ENCODE measurements around the gene LRRC14B. TPM values are rescaled to one million over a fixed set of nuclear protein-coding genes. Genes with fewer than 3 reads are reported as not detected.

Gene LRRC14B
- total RNA-seq, 4 donors from 2014 or later: 11.6 to 39.0 (median 27.2) TPM

- Histone ChIP-seq H3K4me3 (no peak overlapping the region), H3K9me3 (peaks cover 0 to 4% (median 3%) of the 10 kb centered on the region in 3 donors), H3K27me3 (peaks cover 0 to 10% (median 3%) of the 10 kb centered on the region in 3 donors), H3K4me1 (no peaks in the 10 kb centered on the region), H3K27ac (no peak overlapping the region), H3K36me3 (no peaks in the 10 kb centered on the region)
- intact Hi-C loops (cut with DNase I; ENCODE audit: low total_unique reads) (no loop called here), in situ Hi-C loops (cut with MboI; ENCODE audit: low sequenced_read_pairs in 4 of 4) (no loop called here)
- no peak for ATAC-seq
- TF ChIP-seq CTCF (IDR thresholded peaks at IDR 0.05 in 4 of 5, conservative IDR thresholded peaks at IDR 0.05 in 1 of 5) (no peak), POLR2A (IDR thresholded peaks at IDR 0.05) (no peak)
- DNase-seq: no peak
Measured at GRCh38 chr5:150746-151145, 40.5 kb upstream of the LRRC14B start.

GRCh38 chr5:152077-152476, 39.2 kb upstream of the LRRC14B start:
- ATAC-seq (no peak), DNase-seq (no peak)
- Histone ChIP-seq H3K9me3 (peaks cover 0 to 3% (median 1%) of the 10 kb centered on the region in 3 donors), H3K4me1 (no peaks in the 10 kb centered on the region), H3K36me3 (no peaks in the 10 kb centered on the region), H3K4me3 (no peak overlapping the region), H3K27me3 (peaks cover 0 to 9% (median 3%) of the 10 kb centered on the region in 3 donors), H3K27ac (no peak overlapping the region)
- intact Hi-C loops (cut with DNase I; ENCODE audit: low total_unique reads) (no loop called here), in situ Hi-C loops (cut with MboI; ENCODE audit: low sequenced_read_pairs in 4 of 4) (no loop called here)
- TF ChIP-seq CTCF (IDR thresholded peaks at IDR 0.05 in 4 of 5, conservative IDR thresholded peaks at IDR 0.05 in 1 of 5): no peak
- no peak for TF ChIP-seq POLR2A (IDR thresholded peaks at IDR 0.05)

- no peak for TF ChIP-seq POLR2A (IDR thresholded peaks at IDR 0.05)
- no peak for TF ChIP-seq CTCF (IDR thresholded peaks at IDR 0.05 in 4 of 5, conservative IDR thresholded peaks at IDR 0.05 in 1 of 5)
- no peaks in the 10 kb centered on the region for H3K36me3 ChIP-seq
Measured at GRCh38 chr5:153256-153655, 38.0 kb upstream of the LRRC14B start.

GRCh38 chr5:154236-154635, 37.1 kb upstream of the LRRC14B start:
- H3K36me3 ChIP-seq: no peaks in the 10 kb centered on the region
- H3K27ac ChIP-seq: no peak overlapping the region
- in situ Hi-C loops (cut with MboI; ENCODE audit: low sequenced_read_pairs in 4 of 4): no loop called here
- H3K4me1 ChIP-seq: no peaks in the 10 kb centered on the region
- no peak overlapping the region for H3K4me3 ChIP-seq
- ATAC-seq (no peak), DNase-seq (no peak)
- intact Hi-C loops (cut with DNase I; ENCODE audit: low total_unique reads): no loop called here
- H3K9me3 ChIP-seq: no peaks in the 10 kb centered on the region
- TF ChIP-seq CTCF (IDR thresholded peaks at IDR 0.05 in 4 of 5, conservative IDR thresholded peaks at IDR 0.05 in 1 of 5) (no peak), POLR2A (IDR thresholded peaks at IDR 0.05) (no peak)
- H3K27me3 ChIP-seq: peaks cover 0 to 7% (median 7%) of the 10 kb centered on the region in 3 donors

More at GRCh38 chr5:153256-153655, 38.0 kb upstream of the LRRC14B start:
- H3K27me3 ChIP-seq: peaks cover 0 to 3% (median 3%) of the 10 kb centered on the region in 3 donors
- in situ Hi-C loops (cut with MboI; ENCODE audit: low sequenced_read_pairs in 4 of 4) (no loop called here), intact Hi-C loops (cut with DNase I; ENCODE audit: low total_unique reads) (no loop called here)
- no peaks in the 10 kb centered on the region for H3K4me1 ChIP-seq
- no peak overlapping the region for H3K27ac ChIP-seq
- ATAC-seq (no peak), DNase-seq (no peak)
- H3K9me3 ChIP-seq: no peaks in the 10 kb centered on the region
- H3K4me3 ChIP-seq: no peak overlapping the region

GRCh38 chr5:154826-155225, 36.5 kb upstream of the LRRC14B start:
- TF ChIP-seq POLR2A (IDR thresholded peaks at IDR 0.05): no peak
- TF ChIP-seq CTCF (IDR thresholded peaks at IDR 0.05 in 4 of 5, conservative IDR thresholded peaks at IDR 0.05 in 1 of 5): no peak
- no peaks in the 10 kb centered on the region for H3K9me3 ChIP-seq
- no peak overlapping the region for H3K27ac ChIP-seq
- DNase-seq: no peak
- intact Hi-C loops (cut with DNase I; ENCODE audit: low total_unique reads) (no loop called here), in situ Hi-C loops (cut with MboI; ENCODE audit: low sequenced_read_pairs in 4 of 4) (no loop called here)
- no peak for ATAC-seq
- no peak overlapping the region for H3K4me3 ChIP-seq
- no peaks in the 10 kb centered on the region for H3K36me3 ChIP-seq
- H3K27me3 ChIP-seq: peaks cover 0 to 10% (median 7%) of the 10 kb centered on the region in 3 donors
- H3K4me1 ChIP-seq: no peaks in the 10 kb centered on the region
